WTC11 (cell line): ENCODE data around the gene ZNF587.

Source experiments
- ELF4 ChIP-seq: sonication (generic); formaldehyde crosslinking; IDR thresholded peaks from 2 replicates; pipeline ENCODE4 v1.8.1; 2022; ENCODE audit warnings: low read depth, mild to moderate bottlenecking, moderate library complexity, missing genetic modification reagents
- ETV6 ChIP-seq: sonication (generic); formaldehyde crosslinking; IDR thresholded peaks from 2 replicates; pipeline ENCODE4 v1.8.1; 2022; ENCODE audit warnings: mild to moderate bottlenecking, missing genetic modification reagents
- FOXP1 ChIP-seq: sonication (generic); formaldehyde crosslinking; IDR thresholded peaks from 2 replicates; pipeline ENCODE4 v1.8.0; 2022; ENCODE audit warnings: missing genetic modification reagents, mild to moderate bottlenecking, moderate library complexity, borderline replicate concordance
- GABPB1 ChIP-seq: sonication (generic); formaldehyde crosslinking; IDR thresholded peaks from 2 replicates; pipeline ENCODE4 v1.8.1; 2023; ENCODE audit warnings: mild to moderate bottlenecking, missing genetic modification reagents
- JUN ChIP-seq: sonication (generic); formaldehyde crosslinking; IDR thresholded peaks from 2 replicates; pipeline ENCODE4 v1.8.0; 2023; ENCODE audit warnings: mild to moderate bottlenecking, missing genetic modification reagents
- TP53 ChIP-seq: sonication (generic); formaldehyde crosslinking; IDR thresholded peaks from 2 replicates; pipeline ENCODE4 v1.8.1; 2023; ENCODE audit warnings: mild to moderate bottlenecking, missing genetic modification reagents
- TF ChIP-seq, protein P1 (sequence below): fragments of 200-600 bp; IDR thresholded peaks from 2 replicates; pipeline ENCODE4 v1.8.0; 2022; ENCODE audit warnings: antibody characterized with exemption
- TF ChIP-seq, protein P2 (sequence below): sonication (generic); formaldehyde crosslinking; IDR thresholded peaks from 2 replicates; pipeline ENCODE4 v1.8.0; 2022; ENCODE audit warnings: mild to moderate bottlenecking, missing genetic modification reagents
- TF ChIP-seq, protein P3 (sequence below): sonication (generic); formaldehyde crosslinking; IDR thresholded peaks from 2 replicates; pipeline ENCODE4 v1.8.1; 2022; ENCODE audit warnings: missing genetic modification reagents, borderline replicate concordance
- TF ChIP-seq, protein P4 (sequence below): sonication (generic); formaldehyde crosslinking; IDR thresholded peaks from 2 replicates; pipeline ENCODE4 v1.8.1; 2022; ENCODE audit warnings: mild to moderate bottlenecking, missing genetic modification reagents, moderate library complexity, borderline replicate concordance

DNA sequence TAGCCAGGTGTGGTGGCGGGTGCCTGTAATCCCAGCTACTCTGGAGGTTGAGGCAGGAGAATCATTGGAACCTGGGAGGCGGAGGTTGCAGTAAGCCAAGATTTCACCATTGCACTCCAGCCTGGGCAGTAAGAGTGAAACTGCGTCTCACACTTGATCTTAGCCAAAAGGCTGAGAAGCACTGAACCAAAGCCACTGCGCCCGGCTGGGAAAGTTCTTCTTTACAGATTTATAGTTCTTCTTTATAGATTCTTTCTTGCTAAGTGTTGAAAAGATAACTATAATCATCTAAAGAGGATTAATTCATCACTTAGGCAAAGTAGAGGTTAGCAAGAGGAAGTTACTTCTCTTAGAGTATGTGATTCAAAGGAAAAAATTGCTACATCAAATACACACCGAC, 55.6 kb downstream of the ZNF587 start:
- TF ChIP-seq, protein P1, sequence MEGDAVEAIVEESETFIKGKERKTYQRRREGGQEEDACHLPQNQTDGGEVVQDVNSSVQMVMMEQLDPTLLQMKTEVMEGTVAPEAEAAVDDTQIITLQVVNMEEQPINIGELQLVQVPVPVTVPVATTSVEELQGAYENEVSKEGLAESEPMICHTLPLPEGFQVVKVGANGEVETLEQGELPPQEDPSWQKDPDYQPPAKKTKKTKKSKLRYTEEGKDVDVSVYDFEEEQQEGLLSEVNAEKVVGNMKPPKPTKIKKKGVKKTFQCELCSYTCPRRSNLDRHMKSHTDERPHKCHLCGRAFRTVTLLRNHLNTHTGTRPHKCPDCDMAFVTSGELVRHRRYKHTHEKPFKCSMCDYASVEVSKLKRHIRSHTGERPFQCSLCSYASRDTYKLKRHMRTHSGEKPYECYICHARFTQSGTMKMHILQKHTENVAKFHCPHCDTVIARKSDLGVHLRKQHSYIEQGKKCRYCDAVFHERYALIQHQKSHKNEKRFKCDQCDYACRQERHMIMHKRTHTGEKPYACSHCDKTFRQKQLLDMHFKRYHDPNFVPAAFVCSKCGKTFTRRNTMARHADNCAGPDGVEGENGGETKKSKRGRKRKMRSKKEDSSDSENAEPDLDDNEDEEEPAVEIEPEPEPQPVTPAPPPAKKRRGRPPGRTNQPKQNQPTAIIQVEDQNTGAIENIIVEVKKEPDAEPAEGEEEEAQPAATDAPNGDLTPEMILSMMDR, result no peak
- TF ChIP-seq, protein P2, sequence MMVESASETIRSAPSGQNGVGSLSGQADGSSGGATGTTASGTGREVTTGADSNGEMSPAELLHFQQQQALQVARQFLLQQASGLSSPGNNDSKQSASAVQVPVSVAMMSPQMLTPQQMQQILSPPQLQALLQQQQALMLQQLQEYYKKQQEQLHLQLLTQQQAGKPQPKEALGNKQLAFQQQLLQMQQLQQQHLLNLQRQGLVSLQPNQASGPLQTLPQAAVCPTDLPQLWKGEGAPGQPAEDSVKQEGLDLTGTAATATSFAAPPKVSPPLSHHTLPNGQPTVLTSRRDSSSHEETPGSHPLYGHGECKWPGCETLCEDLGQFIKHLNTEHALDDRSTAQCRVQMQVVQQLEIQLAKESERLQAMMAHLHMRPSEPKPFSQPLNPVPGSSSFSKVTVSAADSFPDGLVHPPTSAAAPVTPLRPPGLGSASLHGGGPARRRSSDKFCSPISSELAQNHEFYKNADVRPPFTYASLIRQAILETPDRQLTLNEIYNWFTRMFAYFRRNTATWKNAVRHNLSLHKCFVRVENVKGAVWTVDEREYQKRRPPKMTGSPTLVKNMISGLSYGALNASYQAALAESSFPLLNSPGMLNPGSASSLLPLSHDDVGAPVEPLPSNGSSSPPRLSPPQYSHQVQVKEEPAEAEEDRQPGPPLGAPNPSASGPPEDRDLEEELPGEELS (CRISPR knock-in tag), result no peak
- TF ChIP-seq GABPB1 (CRISPR knock-in tag) (no peak), ETV6 (CRISPR knock-in tag) (no peak), ELF4 (CRISPR knock-in tag) (no peak), JUN (no peak), FOXP1 (CRISPR knock-in tag) (no peak), TP53 (CRISPR knock-in tag) (no peak)
- TF ChIP-seq, protein P3, sequence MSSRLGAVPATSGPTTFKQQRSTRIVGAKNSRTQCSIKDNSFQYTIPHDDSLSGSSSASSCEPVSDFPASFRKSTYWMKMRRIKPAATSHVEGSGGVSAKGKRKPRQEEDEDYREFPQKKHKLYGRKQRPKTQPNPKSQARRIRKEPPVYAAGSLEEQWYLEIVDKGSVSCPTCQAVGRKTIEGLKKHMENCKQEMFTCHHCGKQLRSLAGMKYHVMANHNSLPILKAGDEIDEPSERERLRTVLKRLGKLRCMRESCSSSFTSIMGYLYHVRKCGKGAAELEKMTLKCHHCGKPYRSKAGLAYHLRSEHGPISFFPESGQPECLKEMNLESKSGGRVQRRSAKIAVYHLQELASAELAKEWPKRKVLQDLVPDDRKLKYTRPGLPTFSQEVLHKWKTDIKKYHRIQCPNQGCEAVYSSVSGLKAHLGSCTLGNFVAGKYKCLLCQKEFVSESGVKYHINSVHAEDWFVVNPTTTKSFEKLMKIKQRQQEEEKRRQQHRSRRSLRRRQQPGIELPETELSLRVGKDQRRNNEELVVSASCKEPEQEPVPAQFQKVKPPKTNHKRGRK (CRISPR knock-in tag), result no peak
- TF ChIP-seq, protein P4, sequence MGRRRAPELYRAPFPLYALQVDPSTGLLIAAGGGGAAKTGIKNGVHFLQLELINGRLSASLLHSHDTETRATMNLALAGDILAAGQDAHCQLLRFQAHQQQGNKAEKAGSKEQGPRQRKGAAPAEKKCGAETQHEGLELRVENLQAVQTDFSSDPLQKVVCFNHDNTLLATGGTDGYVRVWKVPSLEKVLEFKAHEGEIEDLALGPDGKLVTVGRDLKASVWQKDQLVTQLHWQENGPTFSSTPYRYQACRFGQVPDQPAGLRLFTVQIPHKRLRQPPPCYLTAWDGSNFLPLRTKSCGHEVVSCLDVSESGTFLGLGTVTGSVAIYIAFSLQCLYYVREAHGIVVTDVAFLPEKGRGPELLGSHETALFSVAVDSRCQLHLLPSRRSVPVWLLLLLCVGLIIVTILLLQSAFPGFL, result no peak
